Coronary artery (tissue), 2 donors: ENCODE data around the gene KBTBD13.
A peak's percentile ranks its signal among the peaks of the same experiment; 100 is the strongest.
"Not testable (repeated sequence)": the region's sequence is repeated elsewhere in the genome, so short reads cannot be mapped to it uniquely, and the experiment has no call there.

Experiments
- DNase-seq: peaks from one replicate; pipeline ENCODE4 v3.0.0-alpha.2; 2017; ENCODE audit warnings: low spot score
- H3K27ac ChIP-seq, 2 donors: fragments of 200-600 bp; sonication (generic); one replicate each; pipeline ENCODE4 v1.5.1; 2016 to 2019
- H3K4me3 ChIP-seq: fragments of 200-600 bp; sonication (generic); 2 replicates; pipeline ENCODE4 v1.5.1; 2016; ENCODE audit warnings: mild to moderate bottlenecking, moderate library complexity
- TF ChIP-seq, protein P1 (sequence below): fragments of 200-600 bp; sonication (generic); IDR thresholded peaks from one replicate; pipeline ENCODE4 v1.5.1; 2019; ENCODE audit warnings: antibody characterized with exemption

KBTBD13 gene

GRCh38 chr15:65088643-65089021, 12.1 kb downstream of the KBTBD13 start:
- TF ChIP-seq, protein P1, sequence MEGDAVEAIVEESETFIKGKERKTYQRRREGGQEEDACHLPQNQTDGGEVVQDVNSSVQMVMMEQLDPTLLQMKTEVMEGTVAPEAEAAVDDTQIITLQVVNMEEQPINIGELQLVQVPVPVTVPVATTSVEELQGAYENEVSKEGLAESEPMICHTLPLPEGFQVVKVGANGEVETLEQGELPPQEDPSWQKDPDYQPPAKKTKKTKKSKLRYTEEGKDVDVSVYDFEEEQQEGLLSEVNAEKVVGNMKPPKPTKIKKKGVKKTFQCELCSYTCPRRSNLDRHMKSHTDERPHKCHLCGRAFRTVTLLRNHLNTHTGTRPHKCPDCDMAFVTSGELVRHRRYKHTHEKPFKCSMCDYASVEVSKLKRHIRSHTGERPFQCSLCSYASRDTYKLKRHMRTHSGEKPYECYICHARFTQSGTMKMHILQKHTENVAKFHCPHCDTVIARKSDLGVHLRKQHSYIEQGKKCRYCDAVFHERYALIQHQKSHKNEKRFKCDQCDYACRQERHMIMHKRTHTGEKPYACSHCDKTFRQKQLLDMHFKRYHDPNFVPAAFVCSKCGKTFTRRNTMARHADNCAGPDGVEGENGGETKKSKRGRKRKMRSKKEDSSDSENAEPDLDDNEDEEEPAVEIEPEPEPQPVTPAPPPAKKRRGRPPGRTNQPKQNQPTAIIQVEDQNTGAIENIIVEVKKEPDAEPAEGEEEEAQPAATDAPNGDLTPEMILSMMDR, result no peak
- no peak for DNase-seq
- no peak overlapping the region for H3K4me3 ChIP-seq
- H3K27ac ChIP-seq, result peak overlapping the region; percentile 70 to 94

GRCh38 chr15:65089206-65089824, 12.8 kb downstream of the KBTBD13 start:
- Histone ChIP-seq H3K27ac (peak overlapping the region; percentile 70 to 94), H3K4me3 (no peak overlapping the region)
- no peak for DNase-seq
- TF ChIP-seq, protein P1, result no peak

GRCh38 chr15:65091946-65092770, 15.6 kb downstream of the KBTBD13 start:
- peak; percentile 59 for DNase-seq
- Histone ChIP-seq H3K4me3 (no peak overlapping the region), H3K27ac (peak overlapping the region; percentile 76 to 94)
- TF ChIP-seq, protein P1, result no peak

DNA sequence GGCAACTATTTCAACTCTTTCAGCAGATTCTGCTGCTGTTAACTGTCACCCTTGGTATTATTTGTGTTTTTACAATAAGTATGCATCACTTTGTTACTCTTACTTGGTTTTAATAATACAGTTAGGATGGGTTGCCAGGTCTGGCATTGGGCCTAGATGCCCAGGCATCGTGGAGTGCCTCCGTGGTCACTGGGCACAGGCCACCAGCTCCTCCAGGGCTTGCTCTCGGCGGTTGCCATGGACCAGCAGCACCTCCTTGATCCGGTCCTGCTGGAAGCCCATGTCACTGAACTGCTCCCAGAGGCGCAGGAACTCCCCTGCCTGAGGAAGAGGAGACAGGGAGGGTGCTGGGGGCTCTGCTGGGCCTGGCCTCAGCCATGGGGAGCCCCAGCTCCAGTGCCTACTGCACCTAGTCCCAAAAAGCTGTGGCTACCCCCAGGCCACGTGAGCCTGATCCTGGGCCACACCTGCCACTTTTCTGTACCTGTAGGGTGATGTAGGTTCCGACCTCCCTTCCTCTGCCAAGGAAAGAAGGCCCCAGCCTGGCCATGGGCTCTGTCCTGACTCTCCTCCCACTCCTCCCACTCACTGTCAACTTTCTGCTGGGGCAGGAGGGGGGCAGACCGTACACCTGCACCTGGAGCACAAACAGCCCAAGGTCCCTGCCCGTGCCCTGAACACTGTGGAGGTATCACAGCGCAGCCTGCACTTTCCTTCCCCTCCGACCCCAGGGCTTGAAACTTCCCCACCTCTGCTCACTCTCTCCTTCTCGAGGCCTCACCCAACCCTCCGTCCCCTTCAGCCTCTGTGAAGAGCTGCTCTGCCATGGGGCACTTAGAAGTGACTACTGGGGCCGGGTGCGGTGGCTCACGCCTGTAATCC, 16.6 kb downstream of the KBTBD13 start:
- DNase-seq, result peak; percentile 72
- TF ChIP-seq, protein P1, result no peak
- peak overlapping the region; percentile 76 to 94 for H3K27ac ChIP-seq
- no peak overlapping the region for H3K4me3 ChIP-seq

- peak; percentile 63 for DNase-seq
- H3K4me3 ChIP-seq, H3K27ac ChIP-seq: not testable (repeated sequence)
Observed at GRCh38 chr15:65093793-65094170, 17.2 kb downstream of the KBTBD13 start.

DNA sequence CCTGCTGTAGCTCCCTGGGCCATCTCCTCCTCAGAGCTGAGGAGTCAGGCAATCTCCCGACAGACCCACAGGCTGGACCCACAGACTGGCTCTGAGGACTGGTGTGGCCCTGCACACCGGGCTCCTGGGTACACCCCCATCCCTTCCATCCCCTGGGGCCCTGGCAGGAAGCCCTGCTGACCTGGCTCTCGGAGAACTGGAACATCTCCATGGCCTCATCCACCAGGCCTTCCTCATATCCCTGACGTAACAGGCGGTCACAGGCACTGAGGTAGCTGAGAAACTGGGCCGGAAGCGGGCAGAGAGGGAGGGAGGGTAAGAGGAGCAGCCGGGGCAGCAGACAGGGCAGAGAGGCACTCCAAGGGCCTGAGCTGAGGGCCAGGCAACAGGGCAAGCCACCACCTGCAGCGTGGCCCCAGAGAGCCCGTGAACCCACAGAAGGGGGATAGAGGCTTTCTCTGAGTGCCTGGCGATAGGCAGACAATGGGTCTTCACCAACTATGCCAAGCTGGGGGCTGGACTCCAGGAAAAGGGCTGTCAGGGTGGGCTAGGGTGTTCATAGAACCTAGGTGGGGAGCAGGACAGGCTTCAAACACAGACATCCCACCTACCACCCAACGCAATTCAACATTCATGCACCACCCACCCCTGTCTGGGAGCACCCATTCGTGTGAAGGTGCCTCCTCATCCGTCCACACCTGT, 17.9 kb downstream of the KBTBD13 start:
- DNase-seq, result peak; percentile 63
- H3K4me3 ChIP-seq, result no peak overlapping the region
- TF ChIP-seq, protein P1, result no peak
- peak overlapping the region in 1 of 2 donors; percentile 11 for H3K27ac ChIP-seq
